GM12875 (cell line): ENCODE data around the gene RPL39.

Source experiments
- H3K4me3 ChIP-seq: one replicate; pipeline ENCODE4 v1.5.1; 2011; ENCODE audit warnings: low read depth, low read length, control low read depth
- TF ChIP-seq, protein P1 (sequence below): IDR thresholded peaks from 2 replicates; pipeline ENCODE4 v1.5.1; 2011; ENCODE audit warnings: low read depth, mild to moderate bottlenecking, control low read depth, inconsistent platforms, low read length, moderate library complexity, borderline replicate concordance; ENCODE audit not compliant: insufficient read depth

Gene RPL39

DNA sequence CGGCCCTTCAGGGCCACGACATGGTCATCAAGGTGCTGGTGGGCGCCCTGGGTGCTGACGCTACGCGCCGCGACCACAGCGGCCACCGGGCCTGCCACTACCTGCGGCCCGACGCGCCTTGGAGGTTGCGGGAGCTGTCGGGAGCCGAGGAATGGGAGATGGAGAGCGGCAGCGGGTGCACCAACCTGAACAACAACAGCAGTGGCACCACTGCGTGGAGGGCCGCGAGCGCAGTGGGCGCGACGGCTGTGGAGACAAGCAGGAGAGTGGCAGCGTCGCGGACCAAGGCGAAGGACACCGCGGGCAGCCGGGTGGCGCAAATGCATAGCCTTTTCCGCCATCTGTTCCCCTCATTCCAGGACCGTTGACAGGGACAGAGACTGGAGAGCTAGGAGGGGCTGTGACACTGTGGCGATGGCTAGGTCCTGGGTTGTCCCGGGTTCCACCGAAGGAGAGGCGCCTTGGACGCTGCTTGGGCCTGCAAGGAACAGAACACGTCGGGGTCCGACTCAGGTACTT is 32.1 kb downstream of the RPL39 start:
- H3K4me3 ChIP-seq, result peak overlapping the region; percentile 63
- TF ChIP-seq, protein P1, sequence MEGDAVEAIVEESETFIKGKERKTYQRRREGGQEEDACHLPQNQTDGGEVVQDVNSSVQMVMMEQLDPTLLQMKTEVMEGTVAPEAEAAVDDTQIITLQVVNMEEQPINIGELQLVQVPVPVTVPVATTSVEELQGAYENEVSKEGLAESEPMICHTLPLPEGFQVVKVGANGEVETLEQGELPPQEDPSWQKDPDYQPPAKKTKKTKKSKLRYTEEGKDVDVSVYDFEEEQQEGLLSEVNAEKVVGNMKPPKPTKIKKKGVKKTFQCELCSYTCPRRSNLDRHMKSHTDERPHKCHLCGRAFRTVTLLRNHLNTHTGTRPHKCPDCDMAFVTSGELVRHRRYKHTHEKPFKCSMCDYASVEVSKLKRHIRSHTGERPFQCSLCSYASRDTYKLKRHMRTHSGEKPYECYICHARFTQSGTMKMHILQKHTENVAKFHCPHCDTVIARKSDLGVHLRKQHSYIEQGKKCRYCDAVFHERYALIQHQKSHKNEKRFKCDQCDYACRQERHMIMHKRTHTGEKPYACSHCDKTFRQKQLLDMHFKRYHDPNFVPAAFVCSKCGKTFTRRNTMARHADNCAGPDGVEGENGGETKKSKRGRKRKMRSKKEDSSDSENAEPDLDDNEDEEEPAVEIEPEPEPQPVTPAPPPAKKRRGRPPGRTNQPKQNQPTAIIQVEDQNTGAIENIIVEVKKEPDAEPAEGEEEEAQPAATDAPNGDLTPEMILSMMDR, result no peak

DNA sequence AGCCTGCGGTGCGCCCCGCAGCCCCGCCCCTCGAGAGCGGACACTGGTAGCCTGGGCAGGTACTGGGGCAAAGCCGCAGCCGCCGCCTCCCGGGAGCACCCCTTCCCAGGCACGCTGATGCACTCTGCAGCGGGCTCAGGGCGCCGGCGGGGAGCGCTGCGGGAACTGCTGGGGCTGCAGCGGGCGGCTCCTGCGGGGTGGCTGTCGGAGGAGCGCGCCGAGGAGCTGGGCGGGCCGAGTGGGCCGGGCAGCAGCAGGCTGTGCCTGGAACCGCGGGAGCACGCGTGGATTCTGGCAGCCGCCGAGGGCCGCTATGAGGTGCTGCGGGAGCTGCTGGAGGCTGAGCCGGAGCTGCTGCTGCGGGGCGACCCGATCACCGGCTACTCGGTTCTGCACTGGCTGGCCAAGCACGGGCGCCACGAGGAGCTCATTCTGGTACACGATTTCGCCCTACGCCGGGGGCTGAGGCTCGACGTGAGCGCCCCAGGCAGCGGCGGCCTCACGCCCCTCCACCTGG is 32.6 kb downstream of the RPL39 start:
- peak overlapping the region; percentile 63 for H3K4me3 ChIP-seq
- TF ChIP-seq, protein P1, result no peak

DNA sequence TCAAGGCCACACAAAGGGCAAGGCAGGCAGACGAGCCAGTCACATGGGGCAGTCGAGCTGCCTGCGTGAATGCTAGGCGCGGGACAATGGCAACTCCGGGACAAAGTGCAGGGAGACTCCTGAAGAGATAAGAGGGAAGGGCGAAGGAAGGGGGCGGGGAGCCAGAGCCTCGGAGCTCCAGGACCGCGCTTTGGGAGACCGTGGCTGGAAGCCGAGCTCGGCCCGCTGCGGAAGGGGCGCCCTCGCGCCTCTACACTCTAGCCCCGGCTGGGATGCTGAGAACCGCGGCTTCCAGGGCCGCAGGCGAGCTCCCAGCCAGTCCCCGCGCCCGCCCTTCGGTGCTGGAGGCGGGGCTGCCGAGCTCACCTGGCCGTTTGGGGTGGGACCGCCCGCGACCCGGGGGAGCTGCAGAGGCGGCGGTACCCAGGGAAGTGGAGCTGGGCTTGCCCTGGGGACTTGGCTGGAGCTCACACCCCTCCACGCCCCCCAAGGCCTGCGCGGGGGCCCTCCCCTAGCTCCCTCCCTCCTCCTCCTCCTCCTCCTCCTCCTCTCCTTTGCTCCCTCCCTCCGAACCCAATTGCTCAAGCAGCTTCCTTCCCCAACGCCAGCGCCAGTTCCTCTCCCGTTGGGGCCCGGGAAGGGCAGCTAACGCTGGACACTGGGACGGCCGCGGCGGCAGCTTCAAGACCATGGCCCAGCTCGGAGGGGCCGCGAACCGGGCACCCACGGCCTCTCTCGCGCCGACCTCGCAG is 33.3 kb downstream of the RPL39 start, which contains the start of gene SOWAHD:
SOWAHD (plus strand) TSS at position 610 of the 752 bp plus-strand sequence; CDS start at position 690, 80 bp downstream.
- peak within 1 kb of the TSS; percentile 63 for H3K4me3 ChIP-seq
- TF ChIP-seq, protein P1, result no peak

GRCh38 chrX:119757646-119757978 is 33.8 kb downstream of the RPL39 start:
- TF ChIP-seq, protein P1, result no peak
- H3K4me3 ChIP-seq, result peak overlapping the region; percentile 63

- TF ChIP-seq, protein P1, result no peak
- no peak overlapping the region for H3K4me3 ChIP-seq
These were observed 34.3 kb downstream of the RPL39 start for GRCh38 chrX:119756926-119757635.

DNA sequence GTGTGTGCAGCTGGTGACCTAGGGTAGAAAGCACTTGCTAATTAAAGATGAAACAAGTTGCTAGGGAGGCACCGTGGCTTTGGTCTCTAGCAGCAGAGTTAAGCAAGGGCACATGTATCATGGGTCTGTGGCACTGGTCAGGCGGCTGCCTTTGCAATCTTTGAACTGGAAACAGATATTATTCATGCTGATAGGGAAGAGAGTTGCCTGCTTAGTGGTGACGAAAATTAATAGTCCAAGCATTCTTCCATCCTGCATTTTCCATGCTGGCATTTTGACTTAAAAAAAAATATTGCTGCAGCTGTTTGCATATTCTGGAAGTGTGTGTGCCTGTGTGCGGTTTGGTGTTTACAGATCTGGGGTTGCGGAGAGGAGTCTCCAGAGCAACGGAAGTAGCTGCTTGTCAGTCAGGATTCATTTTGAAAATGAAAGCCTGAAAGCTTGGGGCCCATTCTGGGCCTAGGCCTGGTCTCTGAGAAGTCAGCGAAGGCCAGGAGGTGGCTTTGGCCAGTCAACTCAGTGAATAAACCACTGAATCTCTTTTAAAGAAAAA is 35.4 kb downstream of the RPL39 start:
- peak overlapping the region; percentile 41 for H3K4me3 ChIP-seq
- TF ChIP-seq, protein P1, result no peak
